Activated T-cell treated with anti-CD3 and anti-CD28 coated beads, Interleukin-2, amount 50 U/mL, for 72 hours (primary cell): ENCODE results near the gene GAA. TPM values are rescaled to one million over a fixed set of nuclear protein-coding genes. Genes with fewer than 3 reads are reported as not detected.
A peak's percentile ranks its signal among the peaks of the same experiment; 100 is the strongest.

ENCODE experiments used
- ATAC-seq, 2 donors: fragments of 150-1000 bp; cut with Tn5 transposase; replicated peaks in 1 of 2; 2 replicates each; pipeline ENCODE4 v1.10.0; 2021; ENCODE audit warnings: moderate library complexity in 2 of 2, mild to moderate bottlenecking in 1 of 2
- DNase-seq, 2 donors: peaks; one replicate each; pipeline ENCODE4 v3.0.0; 2021 to 2022; ENCODE audit warnings: mixed read lengths in 1 of 2
- H3K27ac Mint-ChIP-seq: one replicate; pipeline ENCODE4 v1.8.0; 2022; ENCODE audit warnings: mild to moderate bottlenecking, moderate library complexity, mixed read lengths
- H3K27me3 Mint-ChIP-seq: one replicate; pipeline ENCODE4 v1.8.0; 2022; ENCODE audit warnings: low read depth, mixed read lengths
- H3K36me3 Mint-ChIP-seq, 2 donors: one replicate each; pipeline ENCODE4 v1.8.0; 2022; ENCODE audit warnings: mixed read lengths in 2 of 2, mild to moderate bottlenecking in 1 of 2; ENCODE audit not compliant: insufficient read depth in 2 of 2
- H3K4me1 Mint-ChIP-seq: one replicate; pipeline ENCODE4 v1.8.0; 2022; ENCODE audit warnings: low read depth, mixed read lengths
- H3K4me3 Mint-ChIP-seq, 2 donors: one replicate each; pipeline ENCODE4 v1.8.0; 2022; ENCODE audit warnings: mild to moderate bottlenecking in 2 of 2, mixed read lengths in 2 of 2, moderate library complexity in 2 of 2
- H3K9me3 Mint-ChIP-seq, 2 donors: one replicate each; pipeline ENCODE4 v1.8.0; 2022; ENCODE audit warnings: mixed read lengths in 2 of 2
- total RNA-seq, 2 donors: library from RNA; stranded (reverse); gene quantifications; one replicate each; pipeline ENCODE4 v1.2.3, GENCODE V29; 2022

GAA gene
- total RNA-seq, 2 donors from 2014 or later, result 31.7 to 37.1 TPM

DNA sequence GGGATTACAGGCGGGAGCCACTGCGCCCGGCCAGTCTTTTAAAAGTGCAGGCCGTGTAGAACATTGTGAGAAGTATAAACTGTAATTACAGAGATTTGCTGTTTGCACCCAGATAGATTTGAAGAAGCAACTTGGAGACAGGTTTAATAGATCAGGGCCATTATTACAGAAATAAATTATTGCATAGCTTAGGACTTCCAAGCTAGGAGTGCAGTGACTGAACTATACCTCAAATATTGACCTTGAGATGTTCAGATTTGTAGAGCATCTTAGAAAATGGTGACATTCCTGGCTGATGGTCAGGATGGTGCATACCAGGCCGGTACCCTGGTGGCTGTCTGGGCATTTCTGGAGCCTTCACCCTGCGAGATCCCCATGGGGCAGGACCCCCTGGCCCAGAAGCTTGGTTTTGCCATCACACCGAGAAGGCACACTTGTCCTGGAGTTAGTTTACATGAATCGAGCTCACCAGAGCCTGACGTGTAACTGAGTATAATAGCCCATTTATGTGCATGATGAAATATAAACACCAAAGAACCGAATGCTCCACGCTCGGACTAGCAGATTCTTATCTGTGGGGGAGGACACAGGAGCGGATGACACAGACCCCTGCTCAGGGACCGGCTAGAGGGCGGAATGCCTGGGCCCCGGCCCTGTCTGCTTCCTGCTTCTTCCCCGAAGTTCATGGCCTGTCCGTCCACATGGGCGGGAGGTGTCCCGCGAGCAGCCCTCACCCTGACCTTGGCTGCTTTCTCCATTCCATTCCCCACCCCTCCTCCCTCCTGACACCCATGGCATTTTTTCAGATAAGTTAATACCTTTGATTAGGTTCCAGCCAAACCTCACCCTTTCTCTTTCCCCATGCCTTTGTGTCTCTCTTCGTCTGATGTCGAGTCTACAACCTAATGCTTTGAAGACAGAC lies 32.8 kb upstream of the GAA start:
- H3K9me3 Mint-ChIP-seq, result no peaks in the 10 kb centered on the region
- no peak overlapping the region for H3K4me3 Mint-ChIP-seq
- H3K36me3 Mint-ChIP-seq, result no peaks in the 10 kb centered on the region
- DNase-seq (no peak), ATAC-seq (no peak)
- H3K27ac Mint-ChIP-seq, result no peak overlapping the region
- H3K27me3 Mint-ChIP-seq, result no peaks in the 10 kb centered on the region
- no peaks in the 10 kb centered on the region for H3K4me1 Mint-ChIP-seq

DNA sequence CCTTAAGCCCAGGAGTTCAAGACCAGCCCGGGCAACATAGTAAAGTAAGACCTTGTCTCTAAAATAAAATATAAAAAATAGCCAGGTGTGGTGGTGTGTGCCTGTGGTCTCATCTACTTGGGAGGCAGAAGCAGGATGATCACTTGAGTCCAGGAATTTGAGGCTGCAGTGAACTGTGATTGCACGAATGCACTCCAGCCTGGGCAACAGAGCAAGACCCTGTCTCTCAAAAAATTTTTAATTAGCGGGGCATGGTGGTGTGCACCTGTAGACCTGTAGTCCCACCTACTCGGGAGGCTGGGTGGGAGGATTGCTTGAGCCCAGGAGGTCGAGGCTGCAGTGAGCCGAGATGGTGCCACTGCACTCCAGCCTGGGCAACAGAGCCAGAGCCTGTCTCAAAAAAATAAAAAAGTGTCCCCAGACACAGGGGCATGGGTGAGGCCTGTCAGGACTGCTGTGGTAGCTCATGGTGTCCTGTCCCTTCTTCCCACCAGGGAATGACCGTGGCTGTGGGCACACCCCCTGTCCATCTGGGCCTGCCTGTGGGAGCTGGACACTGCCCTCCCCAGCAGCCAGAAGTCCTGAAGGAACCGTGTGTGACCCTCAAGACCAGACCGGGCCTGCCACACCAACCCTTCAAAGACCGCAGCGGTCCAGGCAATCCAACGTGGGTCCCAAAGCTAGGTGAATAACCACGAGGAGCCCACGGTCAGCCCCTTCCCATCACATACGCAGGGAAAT lies 30.8 kb upstream of the GAA start:
- Mint-ChIP-seq H3K4me1 (no peaks in the 10 kb centered on the region), H3K27me3 (no peaks in the 10 kb centered on the region), H3K9me3 (no peaks in the 10 kb centered on the region), H3K4me3 (no peak overlapping the region), H3K27ac (no peak overlapping the region), H3K36me3 (no peaks in the 10 kb centered on the region)
- no peak for DNase-seq
- no peak for ATAC-seq

DNA sequence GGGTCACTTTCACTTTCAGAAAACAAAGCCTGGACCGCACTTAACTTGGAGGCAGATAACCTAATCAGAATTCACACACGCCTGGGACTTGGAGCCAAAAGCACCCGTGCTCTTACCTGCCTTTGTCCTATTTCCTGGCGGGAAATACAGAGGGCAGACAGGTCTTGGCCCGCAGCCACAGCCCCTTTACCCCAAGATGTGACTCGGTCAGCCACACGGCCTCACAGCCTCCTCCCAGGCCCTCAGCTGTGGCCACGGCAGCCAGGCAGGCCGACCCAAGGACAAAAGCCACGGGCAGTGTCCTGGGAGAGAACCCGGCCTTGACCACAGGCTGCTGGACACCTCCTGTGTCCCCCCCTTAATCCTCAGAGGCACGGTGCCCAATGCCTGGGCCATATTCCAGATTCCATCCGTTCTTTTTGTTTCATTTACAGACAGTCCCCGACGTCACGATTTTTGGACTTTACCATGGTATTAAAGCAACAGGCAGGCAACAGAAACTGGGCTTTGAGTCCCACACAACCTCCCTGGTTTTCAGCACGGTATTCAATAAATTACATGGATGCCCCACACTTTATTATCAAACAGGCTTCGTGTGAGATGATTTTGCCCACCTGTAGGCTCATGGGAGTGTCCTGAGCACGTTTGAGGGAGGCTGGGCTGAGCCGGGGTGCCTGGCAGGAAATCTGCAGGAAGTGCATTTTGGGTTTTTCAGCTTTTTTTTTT lies 30.1 kb upstream of the GAA start:
- Mint-ChIP-seq H3K27me3 (no peaks in the 10 kb centered on the region), H3K4me1 (no peaks in the 10 kb centered on the region), H3K27ac (no peak overlapping the region), H3K36me3 (no peaks in the 10 kb centered on the region), H3K4me3 (no peak overlapping the region), H3K9me3 (no peaks in the 10 kb centered on the region)
- DNase-seq (no peak), ATAC-seq (no peak)

DNA sequence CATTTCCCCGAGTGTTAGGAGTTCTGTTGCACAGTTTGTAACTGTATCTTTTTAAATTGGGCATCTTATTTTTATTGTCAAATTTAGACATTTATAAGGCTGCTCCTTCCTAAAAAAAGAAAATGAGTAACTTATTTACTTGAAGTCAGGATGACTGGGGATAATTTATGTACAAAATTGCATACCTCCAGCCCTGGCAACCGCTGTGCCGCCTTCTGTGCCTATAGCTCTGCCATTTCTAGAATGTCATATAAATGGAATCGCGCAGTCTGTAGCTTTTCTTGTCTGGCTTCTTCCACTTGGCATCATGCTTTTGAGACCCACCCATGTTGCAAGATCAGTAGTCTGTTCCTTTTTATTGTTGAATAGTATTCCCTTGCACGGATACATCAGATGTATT lies 29.0 kb upstream of the GAA start:
- no peaks in the 10 kb centered on the region for H3K36me3 Mint-ChIP-seq
- no peak overlapping the region for H3K4me3 Mint-ChIP-seq
- no peaks in the 10 kb centered on the region for H3K4me1 Mint-ChIP-seq
- no peak for ATAC-seq
- H3K9me3 Mint-ChIP-seq, result no peaks in the 10 kb centered on the region
- H3K27me3 Mint-ChIP-seq, result no peaks in the 10 kb centered on the region
- DNase-seq, result no peak
- H3K27ac Mint-ChIP-seq, result no peak overlapping the region

DNA sequence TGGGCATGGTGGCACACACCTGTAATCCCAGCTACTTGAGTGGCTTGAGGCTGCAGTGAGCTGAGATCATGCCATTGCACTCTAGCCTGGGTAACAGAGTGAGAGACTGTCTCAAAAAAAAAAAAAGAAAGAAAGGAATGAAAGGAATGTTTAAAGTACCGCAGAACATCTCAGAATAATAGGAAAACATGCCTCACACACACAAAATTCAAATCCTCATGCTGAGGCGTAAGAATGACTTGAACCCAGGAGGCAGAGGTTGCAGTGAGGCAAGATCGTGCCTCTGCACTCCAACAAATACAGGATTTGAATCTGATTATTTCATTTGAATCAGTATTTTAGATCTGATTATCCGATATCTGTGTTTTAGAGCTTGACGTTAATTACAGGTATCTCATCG lies 21.3 kb upstream of the GAA start:
- Mint-ChIP-seq H3K27me3 (no peaks in the 10 kb centered on the region), H3K9me3 (no peaks in the 10 kb centered on the region), H3K4me1 (peaks cover 6% of the 10 kb centered on the region), H3K27ac (no peak overlapping the region), H3K4me3 (no peak overlapping the region), H3K36me3 (no peaks in the 10 kb centered on the region)
- no peak for DNase-seq
- ATAC-seq, result no peak

DNA sequence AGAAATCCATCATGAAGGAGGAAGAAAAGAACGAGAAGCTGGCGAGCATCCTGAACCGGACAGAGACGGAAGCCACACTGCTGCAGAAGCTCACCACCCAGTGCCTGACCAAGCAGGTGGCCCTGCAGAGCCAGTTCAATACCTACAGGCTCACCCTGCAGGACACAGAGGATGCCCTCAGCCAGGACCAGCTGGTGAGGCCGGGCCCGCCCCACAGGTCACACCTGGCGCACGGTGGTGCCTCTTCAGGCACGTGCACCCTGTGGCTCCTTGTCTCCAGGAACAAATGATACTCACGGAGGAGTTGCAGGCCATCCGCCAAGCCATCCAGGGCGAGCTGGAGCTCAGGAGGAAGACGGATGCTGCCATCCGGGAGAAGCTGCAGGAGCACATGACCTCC lies 19.8 kb upstream of the GAA start:
- Mint-ChIP-seq H3K27me3 (no peaks in the 10 kb centered on the region), H3K27ac (no peak overlapping the region), H3K36me3 (no peaks in the 10 kb centered on the region), H3K9me3 (no peaks in the 10 kb centered on the region), H3K4me1 (peaks cover 6% of the 10 kb centered on the region), H3K4me3 (no peak overlapping the region)
- DNase-seq, result no peak
- no peak for ATAC-seq

DNA sequence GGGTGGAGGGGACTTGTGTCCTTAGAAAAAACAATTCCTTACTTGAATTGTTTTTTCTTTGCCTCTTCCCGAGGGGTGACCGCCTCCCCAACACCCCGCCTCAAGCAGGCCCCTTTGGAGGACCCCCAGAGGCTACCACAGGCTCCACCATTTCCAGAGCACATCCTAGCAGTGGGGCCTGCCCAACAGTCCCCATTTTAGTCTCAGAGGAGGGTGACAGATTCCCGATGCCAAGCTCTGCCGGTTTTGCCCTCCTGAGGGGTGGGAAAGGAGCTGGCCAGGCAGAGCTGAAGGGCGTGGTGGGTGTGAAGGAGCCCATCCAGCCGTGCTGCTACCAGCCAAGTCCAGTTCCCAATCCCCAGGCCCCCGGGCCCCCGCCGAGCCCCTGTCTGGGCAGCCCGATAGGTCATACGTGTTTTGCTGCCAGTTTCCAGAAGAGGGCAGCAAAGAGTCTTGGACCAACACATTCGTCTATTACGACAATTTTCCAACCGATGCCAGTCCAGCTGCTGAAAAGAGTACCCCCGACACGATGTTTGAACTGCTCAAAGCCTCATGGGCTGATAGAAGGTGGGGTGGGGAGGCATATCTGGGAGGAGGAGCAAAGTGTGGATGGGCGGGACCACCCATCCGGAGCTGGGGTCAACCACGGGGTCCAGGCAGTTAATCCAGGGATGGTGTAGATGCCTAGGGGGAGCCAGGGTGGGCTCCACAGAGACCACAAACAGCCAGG lies 18.8 kb upstream of the GAA start:
- H3K4me3 Mint-ChIP-seq, result peak overlapping the region in 1 of 2 donors; percentile 10
- ATAC-seq (peak; percentile 62 to 73), DNase-seq (peak; percentile 64 to 71)
- no peaks in the 10 kb centered on the region for H3K36me3 Mint-ChIP-seq
- H3K4me1 Mint-ChIP-seq, result peaks cover 6% of the 10 kb centered on the region
- no peaks in the 10 kb centered on the region for H3K9me3 Mint-ChIP-seq
- H3K27ac Mint-ChIP-seq, result no peak overlapping the region
- no peaks in the 10 kb centered on the region for H3K27me3 Mint-ChIP-seq

DNA sequence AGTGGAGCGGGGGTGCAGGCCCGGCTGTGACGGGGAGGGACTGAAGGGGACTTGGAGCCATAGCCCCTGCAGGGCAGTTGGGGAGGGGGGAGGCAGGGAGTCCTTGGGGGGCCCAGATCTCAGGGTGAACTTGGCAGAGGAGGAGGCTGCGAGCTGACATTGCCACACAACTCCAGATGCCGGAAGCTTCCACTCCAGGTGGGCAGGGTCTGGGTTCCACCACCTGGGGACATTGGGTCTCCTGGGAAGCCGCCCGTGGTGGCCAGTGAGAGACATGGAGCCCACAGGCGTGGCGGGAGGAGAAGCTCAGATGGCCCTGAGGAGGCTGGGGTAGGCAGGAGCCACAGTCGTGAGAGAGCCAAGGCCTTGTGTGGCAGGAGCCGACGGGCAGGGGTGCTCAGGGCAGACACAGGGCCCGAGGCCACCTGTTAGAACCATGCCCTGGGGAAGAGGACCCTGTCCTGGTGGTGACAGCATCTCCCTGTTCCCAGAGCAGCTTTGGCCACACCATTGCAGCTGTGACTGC lies 18.2 kb upstream of the GAA start:
- H3K9me3 Mint-ChIP-seq, result no peaks in the 10 kb centered on the region
- ATAC-seq (no peak), DNase-seq (no peak)
- H3K36me3 Mint-ChIP-seq, result no peaks in the 10 kb centered on the region
- peaks cover 6% of the 10 kb centered on the region for H3K4me1 Mint-ChIP-seq
- no peak overlapping the region for H3K27ac Mint-ChIP-seq
- no peaks in the 10 kb centered on the region for H3K27me3 Mint-ChIP-seq
- H3K4me3 Mint-ChIP-seq, result no peak overlapping the region

DNA sequence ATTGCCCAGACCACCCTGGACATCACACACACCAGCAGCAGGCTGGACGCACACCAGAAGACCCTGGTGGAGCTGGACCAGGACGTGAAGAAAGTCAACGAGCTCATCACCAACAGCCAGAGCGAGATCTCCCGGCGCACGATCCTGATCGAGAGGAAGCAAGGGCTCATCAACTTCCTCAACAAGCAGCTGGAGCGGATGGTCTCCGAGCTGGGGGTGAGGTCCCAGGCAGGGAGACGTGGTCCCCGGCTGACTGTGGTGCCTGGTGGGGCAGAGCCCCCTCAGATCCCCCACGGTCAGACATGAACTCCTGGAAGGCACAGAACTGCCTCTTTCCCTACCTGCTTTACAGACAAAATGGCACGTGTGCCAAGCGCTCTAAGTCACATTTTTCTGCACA lies 16.6 kb upstream of the GAA start:
- no peaks in the 10 kb centered on the region for H3K27me3 Mint-ChIP-seq
- H3K4me1 Mint-ChIP-seq, result peaks cover 6% of the 10 kb centered on the region
- no peaks in the 10 kb centered on the region for H3K9me3 Mint-ChIP-seq
- no peak overlapping the region for H3K27ac Mint-ChIP-seq
- H3K4me3 Mint-ChIP-seq, result no peak overlapping the region
- DNase-seq (no peak), ATAC-seq (no peak)
- no peaks in the 10 kb centered on the region for H3K36me3 Mint-ChIP-seq

DNA sequence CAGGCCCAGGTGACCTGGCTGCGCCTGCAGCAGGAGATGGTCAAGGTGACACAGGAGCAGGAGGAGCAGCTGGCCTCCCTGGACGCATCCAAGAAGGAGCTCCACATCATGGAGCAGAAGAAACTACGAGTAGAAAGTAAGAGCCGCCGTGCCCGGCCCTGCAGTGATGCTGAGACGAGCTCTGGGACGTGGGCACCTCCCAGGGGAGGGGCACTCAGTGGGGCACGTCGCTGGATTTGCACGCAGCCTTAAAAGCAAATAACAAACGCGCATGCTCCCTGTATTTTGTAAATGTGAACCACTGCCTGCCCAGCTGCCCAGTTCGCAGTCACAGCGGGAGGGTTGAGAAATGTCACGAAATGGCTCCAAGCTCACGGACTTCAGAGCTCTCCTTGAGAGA lies 15.3 kb upstream of the GAA start:
- no peak overlapping the region for H3K27ac Mint-ChIP-seq
- peaks cover 6% of the 10 kb centered on the region for H3K4me1 Mint-ChIP-seq
- ATAC-seq (no peak), DNase-seq (no peak)
- no peaks in the 10 kb centered on the region for H3K9me3 Mint-ChIP-seq
- H3K27me3 Mint-ChIP-seq, result no peaks in the 10 kb centered on the region
- no peaks in the 10 kb centered on the region for H3K36me3 Mint-ChIP-seq
- H3K4me3 Mint-ChIP-seq, result no peak overlapping the region

DNA sequence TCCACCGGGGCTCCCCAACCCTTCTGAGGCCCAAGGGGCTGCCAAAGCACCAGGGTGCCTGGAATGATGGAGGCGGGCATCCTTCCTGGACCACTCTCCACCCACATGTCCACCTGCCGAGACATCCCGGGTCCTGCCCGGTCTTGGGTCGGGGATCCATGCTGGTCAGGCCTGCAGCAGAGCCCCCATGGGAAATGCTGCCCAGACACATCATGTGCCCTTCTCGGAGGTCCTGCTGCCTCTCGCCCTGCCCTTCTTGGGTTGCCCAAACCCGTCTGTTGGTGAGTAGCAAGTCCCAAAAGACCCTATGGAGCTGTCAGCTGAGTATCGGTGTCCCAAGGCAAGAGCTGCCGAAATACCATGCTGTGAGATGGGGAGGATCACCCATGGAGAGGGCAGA lies 14.8 kb upstream of the GAA start:
- no peak overlapping the region for H3K4me3 Mint-ChIP-seq
- H3K27me3 Mint-ChIP-seq, result no peaks in the 10 kb centered on the region
- H3K36me3 Mint-ChIP-seq, result no peaks in the 10 kb centered on the region
- peaks cover 6% of the 10 kb centered on the region for H3K4me1 Mint-ChIP-seq
- H3K9me3 Mint-ChIP-seq, result no peaks in the 10 kb centered on the region
- no peak for DNase-seq
- H3K27ac Mint-ChIP-seq, result no peak overlapping the region
- ATAC-seq, result no peak

DNA sequence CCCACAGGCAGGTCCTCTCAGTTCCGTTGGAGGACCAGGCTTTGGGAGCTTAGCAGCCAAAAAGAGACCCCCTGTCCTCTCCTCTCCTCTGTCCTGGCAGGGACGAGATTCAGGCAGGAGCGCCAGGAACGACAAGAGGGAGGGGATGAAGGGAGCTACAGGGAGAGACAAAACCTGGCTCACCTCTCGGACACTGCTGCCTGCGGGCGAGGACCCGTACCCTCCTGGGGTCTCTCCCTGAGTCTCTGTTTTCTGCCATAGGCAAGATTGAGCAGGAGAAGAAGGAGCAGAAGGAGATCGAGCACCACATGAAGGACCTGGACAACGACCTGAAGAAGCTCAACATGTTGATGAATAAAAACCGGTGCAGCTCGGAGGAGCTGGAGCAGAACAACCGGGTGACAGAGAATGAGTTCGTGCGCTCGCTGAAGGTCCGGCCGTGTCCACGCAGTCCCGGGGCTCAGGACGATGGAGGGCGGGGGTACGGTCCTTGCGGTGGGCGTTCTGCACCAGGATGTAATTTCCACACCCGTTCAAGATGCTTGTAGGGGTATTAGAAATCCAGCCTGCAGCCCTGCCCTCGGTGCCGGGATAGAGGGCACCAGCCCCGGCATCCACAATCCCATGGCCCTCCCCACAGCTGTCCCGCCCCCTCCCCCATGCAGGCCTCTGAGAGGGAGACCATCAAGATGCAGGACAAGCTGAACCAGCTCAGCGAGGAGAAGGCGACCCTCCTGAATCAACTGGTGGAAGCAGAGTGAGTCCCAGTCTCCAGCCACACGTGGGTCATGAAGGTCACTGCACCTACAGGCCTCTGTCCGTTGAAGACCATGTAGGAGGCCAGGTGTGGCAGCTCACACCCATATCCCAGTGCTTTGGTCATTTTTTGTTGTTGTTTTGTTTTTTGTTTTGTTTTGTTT lies 13.8 kb upstream of the GAA start:
- H3K4me3 Mint-ChIP-seq, result no peak overlapping the region

More for the DNA sequence above, 13.8 kb upstream of the GAA start:
- Mint-ChIP-seq H3K36me3 (no peaks in the 10 kb centered on the region), H3K9me3 (no peaks in the 10 kb centered on the region), H3K4me1 (peaks cover 4% of the 10 kb centered on the region), H3K27me3 (no peaks in the 10 kb centered on the region), H3K27ac (no peak overlapping the region)
- ATAC-seq (no peak), DNase-seq (no peak)
